Psoas muscle (tissue), 8 donors: Measurements from ENCODE around the gene DGUOK. TPM values are rescaled to one million over a fixed set of nuclear protein-coding genes. Genes with fewer than 3 reads are reported as not detected.

ENCODE experiments used
- ATAC-seq, 4 donors: fragments of 200-7000 bp; cut with Tn5 transposase; one replicate each; pipeline ENCODE4 v1.9.1; 2020; ENCODE audit warnings: moderate library complexity in 3 of 4, mild to moderate bottlenecking in 2 of 4
- DNase-seq, 2 donors: peaks; one replicate each; pipeline ENCODE4 v3.0.0-alpha.2; 2020
- H3K27ac ChIP-seq: fragments of 200-600 bp; one replicate; pipeline ENCODE4 v1.8.0; 2022
- H3K27me3 ChIP-seq, 3 donors: fragments of 200-600 bp in 1 of 3; one replicate each; pipeline versions ENCODE4 v1.6.1 to v1.8.0; 2013 to 2022; ENCODE audit warnings: low read length in 2 of 3, mild to moderate bottlenecking in 2 of 3, moderate library complexity in 1 of 3; ENCODE audit not compliant: insufficient read depth in 3 of 3
- H3K36me3 ChIP-seq, 2 donors: fragments of 200-600 bp in 1 of 2; one replicate each; pipeline versions ENCODE4 v1.6.1 to v1.8.0; 2013 to 2022; ENCODE audit warnings: low read depth in 1 of 2, mild to moderate bottlenecking in 1 of 2, moderate library complexity in 1 of 2; ENCODE audit not compliant: insufficient read depth in 1 of 2
- H3K4me1 ChIP-seq: fragments of 200-600 bp; one replicate; pipeline ENCODE4 v1.8.0; 2022
- H3K4me3 ChIP-seq: fragments of 200-600 bp; one replicate; pipeline ENCODE4 v1.8.0; 2022; ENCODE audit warnings: mild to moderate bottlenecking
- H3K9me3 ChIP-seq: fragments of 200-600 bp; one replicate; pipeline ENCODE4 v1.8.0; 2022
- CTCF ChIP-seq: fragments of 200-600 bp; IDR thresholded peaks from one replicate; pipeline ENCODE4 v1.8.0; 2022; ENCODE audit warnings: antibody characterized with exemption
- WGBS, 3 donors: extraction: QIAGEN DNeasy Blood & Tissue Kit; methylation state at CpG; one replicate each; pipeline versions ENCODE4 v1.1.6 to v1.1.7; 2013; 5-methylcytosine and 5-hydroxymethylcytosine counted together
- intact Hi-C, 2 donors: fragments of 100-400 bp; cut with DNase I; formaldehyde crosslinking; loops; one replicate each; pipeline versions ENCODE4 v1.11.0 to v1.14.2; 2022
- polyA plus RNA-seq, 3 donors: library from polyadenylated mRNA; stranded (reverse); fragments of 200-250 nt; gene quantifications; one replicate each; pipeline ENCODE4 v1.2.3, GENCODE V29; 2013
- total RNA-seq, 4 donors: library from RNA; stranded (reverse); fragmentation: NEBNext Ultra II Directional in 2 of 4; extraction: Animal tissue kit (Norgen Biotek cat#: 25700) in 2 of 4; gene quantifications; one replicate each; pipeline versions ENCODE4 v1.2.1 to v1.2.4, GENCODE V29; 2021 to 2023
- donor health status: healthy with polysubstance abuse.
- donor health status: DM: no; HTN: no; CAD: no; lungs with moderate emphysema.
- donor health status: Bipolar disorder and iron deficiency.
- donor health status: healthy.
- donor health status: DM: yes; HTN: yes; CAD: no.
- donor health status: DM: no; HTN: no; CAD: no.
- donor health status: DM: no; HTN: no; CAD: no.
- donor health status: DM: yes; HTN: yes; CAD: no.

DGUOK gene
- total and polyA plus RNA-seq, 7 donors: 12.9 to 74.2 (median 22.3) TPM

GRCh38 chr2:73891276-73891901, 35.3 kb upstream of the DGUOK start:
- intact Hi-C loops: no loop called here
- DNase-seq (no peak), ATAC-seq (no peak)
- Histone ChIP-seq H3K36me3 (no peaks in the 10 kb centered on the region), H3K4me3 (no peak overlapping the region), H3K27ac (no peak overlapping the region), H3K4me1 (no peaks in the 10 kb centered on the region), H3K27me3 (no peaks in the 10 kb centered on the region), H3K9me3 (no peaks in the 10 kb centered on the region)
- WGBS, 3 donors: 83 to 97% (median 88%) methylated on average over 4 to 5 of the region's 5 CpGs
- no peak for TF ChIP-seq CTCF

GRCh38 chr2:73892631-73893329, 33.9 kb upstream of the DGUOK start, which contains the start of gene ACTG2:
Gene ACTG2, plus strand, starts transcription at chr2:73893008. Its CDS starts 8,304 bp downstream, at chr2:73901312.
- Histone ChIP-seq H3K4me1 (no peaks in the 10 kb centered on the region), H3K4me3 (peak within 1 kb of the TSS; percentile 18), H3K36me3 (no peaks in the 10 kb centered on the region), H3K27me3 (no peaks in the 10 kb centered on the region), H3K9me3 (no peaks in the 10 kb centered on the region), H3K27ac (no peak within 1 kb of the TSS)
- no peak for TF ChIP-seq CTCF
- no peak for DNase-seq
- ATAC-seq: no peak
- intact Hi-C loops: no loop called here
- WGBS, 3 donors: 70 to 72% (median 71%) methylated on average over 15 of the region's 15 CpGs

- 90 to 92% (median 91%) methylated on average over 9 of the region's 9 CpGs for WGBS, 3 donors
- TF ChIP-seq CTCF: no peak
- DNase-seq (no peak), ATAC-seq (no peak)
- Histone ChIP-seq H3K4me1 (no peaks in the 10 kb centered on the region), H3K4me3 (peak overlapping the region; percentile 18), H3K36me3 (no peaks in the 10 kb centered on the region), H3K27ac (no peak overlapping the region), H3K9me3 (no peaks in the 10 kb centered on the region), H3K27me3 (no peaks in the 10 kb centered on the region)
- intact Hi-C loops: no loop called here
These were observed 32.8 kb upstream of the DGUOK start for GRCh38 chr2:73893764-73894474.

GRCh38 chr2:73894475-73894850, 32.2 kb upstream of the DGUOK start:
- Histone ChIP-seq H3K4me1 (no peaks in the 10 kb centered on the region), H3K27me3 (no peaks in the 10 kb centered on the region), H3K4me3 (no peak overlapping the region), H3K9me3 (no peaks in the 10 kb centered on the region), H3K36me3 (no peaks in the 10 kb centered on the region), H3K27ac (no peak overlapping the region)
- TF ChIP-seq CTCF: no peak
- ATAC-seq: no peak
- intact Hi-C loops: no loop called here
- WGBS, 3 donors: 93 to 98% (median 93%) methylated on average over 2 of the region's 2 CpGs
- no peak for DNase-seq
